SK-N-SH (cell line): ENCODE data around the gene TRIM7. TPM values are rescaled to one million over a fixed set of nuclear protein-coding genes. Genes with fewer than 3 reads are reported as not detected.
"Not testable (repeated sequence)": the region's sequence is repeated elsewhere in the genome, so short reads cannot be mapped to it uniquely, and the experiment has no call there.

Experiments
- CTCF ChIA-PET: fragments of 300-600, 350-600 bp; formaldehyde crosslinking; extraction: SDS; loops from one replicate; lab custom pipeline; 2021; lab: Yijun Ruan, JAX
- POLR2A ChIA-PET: fragments of 350-600 bp; sonication (Branson Sonifier 250); formaldehyde crosslinking; extraction: SDS; loops from one replicate; lab custom pipeline; 2020; ENCODE audit warnings: antibody characterized with exemption, inconsistent platforms; lab: Yijun Ruan, JAX
- DNase-seq: peaks from one replicate; pipeline ENCODE4 v3.0.0; 2012
- H2AFZ ChIP-seq: fragments of 200-600 bp; sonication (generic); 2 replicates; pipeline ENCODE4 v1.8.1; 2016; ENCODE audit warnings: antibody characterized with exemption, mild to moderate bottlenecking, low read depth
- H3F3A ChIP-seq: fragments of 200-600 bp; sonication (generic); replicated peaks from 2 replicates; pipeline ENCODE3; 2016; ENCODE audit warnings: antibody characterized with exemption, mild to moderate bottlenecking; ENCODE audit not compliant: insufficient read depth
- H3K27ac ChIP-seq, 2 experiments: fragments of 200-500 bp in 1 of 2; fragments of 200-600 bp in 1 of 2; sonication (Bioruptor generic) in 1 of 2; sonication (generic), shearing (Covaris generic) in 1 of 2; 2 replicates each; pipeline versions ENCODE4 v1.5.1 to v1.6.1; 2014 to 2016; ENCODE audit warnings: low read depth in 2 of 2, inconsistent platforms in 1 of 2, low read length in 1 of 2, mild to moderate bottlenecking in 1 of 2, mixed read lengths in 1 of 2
- H3K27me3 ChIP-seq: fragments of 200-600 bp; sonication (generic), shearing (Covaris generic); 2 replicates; pipeline ENCODE4 v1.6.1; 2016; ENCODE audit warnings: mixed run types; ENCODE audit not compliant: insufficient read depth
- H3K36me3 ChIP-seq, 2 experiments: fragments of 200-500 bp in 1 of 2; fragments of 200-600 bp in 1 of 2; sonication (Bioruptor generic) in 1 of 2; sonication (generic) in 1 of 2; replicated peaks in 1 of 2; 2 replicates each; pipeline versions ENCODE3 to v1.5.1; 2014 to 2016; ENCODE audit warnings: low read length in 1 of 2, mild to moderate bottlenecking in 1 of 2; ENCODE audit not compliant: insufficient read depth in 2 of 2, control insufficient read depth in 1 of 2
- H3K4me1 ChIP-seq, 2 experiments: fragments of 200-500 bp in 1 of 2; fragments of 200-600 bp in 1 of 2; sonication (Bioruptor generic) in 1 of 2; sonication (generic), shearing (Covaris generic) in 1 of 2; 2 replicates each; pipeline versions ENCODE4 v1.5.1 to v1.6.1; 2014 to 2016; ENCODE audit warnings: low read depth in 1 of 2, low read length in 1 of 2, mixed run types in 1 of 2; ENCODE audit not compliant: insufficient read depth in 2 of 2, control insufficient read depth in 1 of 2
- H3K4me2 ChIP-seq: fragments of 200-600 bp; sonication (generic), shearing (Covaris generic); 2 replicates; pipeline ENCODE4 v1.6.1; 2017; ENCODE audit warnings: mixed run types
- H3K4me3 ChIP-seq, 2 experiments: fragments of 200-500 bp in 1 of 2; fragments of 200-600 bp in 1 of 2; sonication (Bioruptor generic) in 1 of 2; sonication (generic), shearing (Covaris generic) in 1 of 2; 2 replicates each; pipeline versions ENCODE4 v1.5.1 to v1.8.1; 2014 to 2016; ENCODE audit warnings: low read depth in 2 of 2, inconsistent platforms in 1 of 2, low read length in 1 of 2, mild to moderate bottlenecking in 1 of 2, mixed read lengths in 1 of 2, moderate library complexity in 1 of 2
- H3K79me2 ChIP-seq: fragments of 200-600 bp; sonication (generic); 2 replicates; pipeline ENCODE4 v1.8.1; 2017; ENCODE audit warnings: mild to moderate bottlenecking; ENCODE audit not compliant: insufficient read depth
- H3K9ac ChIP-seq: fragments of 200-600 bp; sonication (generic); 2 replicates; pipeline ENCODE4 v1.6.1; 2017; ENCODE audit warnings: mixed run types
- H3K9me2 ChIP-seq: fragments of 200-600 bp; sonication (generic); 2 replicates; pipeline ENCODE4 v1.6.1; 2017; ENCODE audit warnings: mixed run types
- H3K9me3 ChIP-seq: fragments of 200-600 bp; sonication (generic); 2 replicates; pipeline ENCODE4 v1.6.1; 2017; ENCODE audit warnings: mixed run types, mild to moderate bottlenecking, moderate library complexity
- H4K20me1 ChIP-seq: fragments of 200-600 bp; sonication (generic); 2 replicates; pipeline ENCODE4 v1.6.1; 2017; ENCODE audit warnings: mild to moderate bottlenecking, mixed run types; ENCODE audit not compliant: insufficient read depth
- CHD2 ChIP-seq: fragments of 150-350 bp; IDR thresholded peaks from 2 replicates; pipeline ENCODE4 v1.6.1; 2018; ENCODE audit warnings: low read length; ENCODE audit not compliant: partially characterized antibody
- ELF1 ChIP-seq: IDR thresholded peaks from 2 replicates; pipeline ENCODE4 v1.4.0; 2012
- EZH2phosphoT487 ChIP-seq: fragments of 200-600 bp; sonication (generic); IDR thresholded peaks from 2 replicates; pipeline ENCODE4 v1.6.1; 2017; ENCODE audit warnings: low read depth, mixed run types, mild to moderate bottlenecking, antibody characterized with exemption, moderate library complexity, borderline replicate concordance
- FOSL2 ChIP-seq: IDR thresholded peaks from 2 replicates; pipeline ENCODE4 v1.4.0; 2012; ENCODE audit warnings: low read depth, mild to moderate bottlenecking, moderate library complexity, borderline replicate concordance
- MEF2A ChIP-seq: IDR thresholded peaks from 2 replicates; pipeline ENCODE4 v1.4.0; 2012; ENCODE audit warnings: low read depth, borderline replicate concordance
- POLR2AphosphoS5 ChIP-seq: IDR thresholded peaks from 2 replicates; pipeline ENCODE4 v1.6.1; 2012; ENCODE audit warnings: low read depth, low read length
- RFX5 ChIP-seq: IDR thresholded peaks from 2 replicates; pipeline ENCODE4 v1.6.1; 2012; ENCODE audit warnings: mild to moderate bottlenecking, improper control_type of control experiment, low read length
- RXRA ChIP-seq: IDR thresholded peaks from 2 replicates; pipeline ENCODE4 v1.4.0; 2012; ENCODE audit warnings: low read depth, mild to moderate bottlenecking, borderline replicate concordance
- SMC3 ChIP-seq: IDR thresholded peaks from 2 replicates; pipeline ENCODE4 v1.6.1; 2012; ENCODE audit warnings: low read depth, low read length, improper control_type of control experiment
- TAF1 ChIP-seq: IDR thresholded peaks from 2 replicates; pipeline ENCODE4 v1.6.1; 2012; ENCODE audit warnings: low read depth, mild to moderate bottlenecking, low read length, moderate library complexity, borderline replicate concordance
- TCF12 ChIP-seq: IDR thresholded peaks from 2 replicates; pipeline ENCODE4 v1.4.0; 2012
- TEAD4 ChIP-seq: IDR thresholded peaks from 2 replicates; pipeline ENCODE4 v1.4.0; 2012; ENCODE audit warnings: mild to moderate bottlenecking, borderline replicate concordance; ENCODE audit not compliant: insufficient read depth
- YY1 ChIP-seq: IDR thresholded peaks from 2 replicates; pipeline ENCODE4 v1.4.0; 2012; ENCODE audit warnings: low read depth, mild to moderate bottlenecking
- WGBS: methylation state at CpG from one replicate; pipeline ENCODE4 v1.1.6; 2017; ENCODE audit warnings: low lambda C conversion rate; 5-methylcytosine and 5-hydroxymethylcytosine counted together
- polyA plus RNA-seq, 3 experiments: library from polyadenylated mRNA; depleted of rRNA; stranded (reverse); fragments of >200 nt; gene quantifications; 2 replicates each; pipeline ENCODE4 v1.2.3, GENCODE V29; 2012
- TF ChIP-seq, protein P1 (sequence below): IDR thresholded peaks from 2 replicates; pipeline ENCODE4; 2012
- TF ChIP-seq, protein P2 (sequence below): fragments of 150-350 bp; IDR thresholded peaks from 2 replicates; pipeline ENCODE4 v1.6.1; 2017; ENCODE audit warnings: antibody characterized with exemption, low read length, low read depth, borderline replicate concordance
- TF ChIP-seq, protein P3 (sequence below): IDR thresholded peaks from 2 replicates; pipeline ENCODE4 v1.4.0; 2012; ENCODE audit warnings: low read depth, borderline replicate concordance
- TF ChIP-seq, protein P4 (sequence below): fragments of 150-350 bp; IDR thresholded peaks from 2 replicates; pipeline ENCODE4 v1.6.1; 2016; ENCODE audit warnings: mild to moderate bottlenecking, low read depth, low read length

Gene TRIM7
- polyA plus RNA-seq, 1 of the 3 experiments (the other 2 are of a cell fraction) = 3.5 TPM

DNA sequence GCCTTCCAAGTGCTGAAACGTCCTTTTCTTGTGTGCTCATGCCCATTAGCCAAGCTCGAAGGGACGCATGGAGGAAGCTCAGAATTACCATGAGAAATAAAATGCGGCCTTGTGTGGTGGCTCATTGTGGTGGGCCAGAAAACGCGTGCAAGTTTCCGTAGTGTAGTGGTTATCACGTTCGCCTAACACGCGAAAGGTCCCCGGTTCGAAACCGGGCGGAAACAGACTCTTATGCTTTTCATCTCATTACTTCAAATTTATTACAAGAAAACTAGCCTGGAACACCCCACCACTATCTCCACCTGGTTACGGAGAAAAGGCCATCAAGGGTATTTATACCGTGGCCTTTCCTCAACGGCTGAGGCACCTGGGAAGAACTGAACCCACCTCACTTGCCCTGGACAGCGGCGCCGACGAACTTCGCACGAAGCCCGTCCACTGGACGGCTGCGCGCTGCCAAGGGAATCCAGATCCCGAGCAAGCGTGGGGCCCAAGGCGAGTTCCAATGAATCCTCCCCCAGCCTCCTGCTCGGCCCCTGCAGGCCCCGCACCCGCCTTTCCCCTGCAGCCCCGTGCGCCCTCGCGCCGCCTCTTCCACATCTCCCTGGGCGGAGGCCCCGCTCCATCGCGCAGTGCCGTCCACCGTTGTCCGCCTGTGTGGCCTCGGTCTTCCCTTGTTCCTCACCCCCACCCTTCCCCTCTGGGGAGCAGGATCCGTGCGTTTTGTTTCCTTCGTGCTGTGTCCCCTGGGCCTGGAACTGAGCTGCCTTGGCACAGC, 35.3 kb downstream of the TRIM7 start:
- H3K27me3 ChIP-seq, H3K9me3 ChIP-seq, H3K79me2 ChIP-seq, H3K36me3 ChIP-seq, H4K20me1 ChIP-seq, H3K27ac ChIP-seq, H3K9me2 ChIP-seq, H3K9ac ChIP-seq, POLR2A ChIA-PET, H3K4me1 ChIP-seq: not testable (repeated sequence)
- Histone ChIP-seq H3K4me3 (peak overlapping the region; percentile 18 to 22), H3K4me2 (peak overlapping the region; percentile 8; the same call in 1 of the 2 replicates), H2AFZ (peak overlapping the region; percentile 23; the same call in 1 of the 2 replicates), H3F3A (peaks cover 11% of the 10 kb centered on the region)
- peak; percentile 64 for DNase-seq
- TF ChIP-seq TEAD4 (peak; percentile 52; the same call in 1 of the 2 replicates), RXRA (peak; percentile 34; the same call in 1 of the 2 replicates)
- 9% methylated on average over 33 of the region's 50 CpGs for WGBS
- CTCF ChIA-PET = interaction anchor here (1.2 kb wide), 1 partner anchor 37 kb away, joined by 3 read pairs; no protein-coding TSS in a partner anchor

DNA sequence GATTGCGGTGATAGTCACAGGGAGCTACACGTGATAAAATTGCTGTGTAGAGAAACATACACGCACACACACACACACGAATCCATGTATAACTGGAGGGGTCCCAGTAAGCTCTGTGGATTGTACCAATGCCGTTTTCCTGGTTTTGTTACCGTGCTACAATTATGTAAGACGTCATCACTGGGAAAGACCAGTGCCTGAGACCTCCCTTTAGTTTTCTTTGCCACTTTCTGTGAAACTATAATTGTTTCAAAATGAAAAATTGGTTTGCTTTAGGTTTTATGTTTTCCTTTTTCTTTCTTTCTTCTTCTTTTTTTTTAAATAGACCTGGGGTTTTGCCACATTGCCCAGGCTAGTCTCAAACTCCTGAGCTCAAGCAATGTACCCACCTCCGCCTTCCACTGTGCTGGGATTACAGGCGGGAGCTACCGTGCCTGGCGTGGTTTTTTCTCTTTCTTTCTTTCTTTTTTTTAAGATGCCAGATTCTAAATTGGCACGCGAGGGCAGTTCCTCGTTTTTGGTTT, 36.3 kb downstream of the TRIM7 start:
- 42% methylated on average over 14 of the region's 14 CpGs for WGBS
- H3K4me1 ChIP-seq = no peaks in the 10 kb centered on the region; a peak in 1 of 4 replicates
- CTCF ChIA-PET = interaction anchor here (0.9 to 1.7 kb wide), 5 partner anchors 16 to 38 kb away, joined by 3 to 8 read pairs (median 4); partner anchors contain the start of gene TRIM7
- H3K9ac ChIP-seq = no peak overlapping the region
- no peaks in the 10 kb centered on the region for H3K27me3 ChIP-seq
- H3K27ac ChIP-seq = no peak overlapping the region
- no peak for DNase-seq
- H3K79me2 ChIP-seq = no peaks in the 10 kb centered on the region
- H3K4me2 ChIP-seq = peak overlapping the region; percentile 32; the same call in 1 of the 2 replicates
- peaks cover 11% of the 10 kb centered on the region for H3F3A ChIP-seq
- peak overlapping the region in 1 of 2 experiments; percentile 3; a peak in 1 of 4 replicates for H3K4me3 ChIP-seq
- TF ChIP-seq YY1 (no peak), TCF12 (no peak), CHD2 (no peak), SMC3 (no peak), EZH2phosphoT487 (no peak), TAF1 (no peak), MEF2A (no peak), RFX5 (no peak), POLR2AphosphoS5 (no peak), RXRA (no peak), ELF1 (no peak), FOSL2 (no peak)
- TF ChIP-seq, protein P1, sequence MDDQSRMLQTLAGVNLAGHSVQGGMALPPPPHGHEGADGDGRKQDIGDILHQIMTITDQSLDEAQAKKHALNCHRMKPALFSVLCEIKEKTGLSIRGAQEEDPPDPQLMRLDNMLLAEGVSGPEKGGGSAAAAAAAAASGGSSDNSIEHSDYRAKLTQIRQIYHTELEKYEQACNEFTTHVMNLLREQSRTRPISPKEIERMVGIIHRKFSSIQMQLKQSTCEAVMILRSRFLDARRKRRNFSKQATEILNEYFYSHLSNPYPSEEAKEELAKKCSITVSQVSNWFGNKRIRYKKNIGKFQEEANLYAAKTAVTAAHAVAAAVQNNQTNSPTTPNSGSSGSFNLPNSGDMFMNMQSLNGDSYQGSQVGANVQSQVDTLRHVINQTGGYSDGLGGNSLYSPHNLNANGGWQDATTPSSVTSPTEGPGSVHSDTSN = no peak
- TF ChIP-seq, protein P2, sequence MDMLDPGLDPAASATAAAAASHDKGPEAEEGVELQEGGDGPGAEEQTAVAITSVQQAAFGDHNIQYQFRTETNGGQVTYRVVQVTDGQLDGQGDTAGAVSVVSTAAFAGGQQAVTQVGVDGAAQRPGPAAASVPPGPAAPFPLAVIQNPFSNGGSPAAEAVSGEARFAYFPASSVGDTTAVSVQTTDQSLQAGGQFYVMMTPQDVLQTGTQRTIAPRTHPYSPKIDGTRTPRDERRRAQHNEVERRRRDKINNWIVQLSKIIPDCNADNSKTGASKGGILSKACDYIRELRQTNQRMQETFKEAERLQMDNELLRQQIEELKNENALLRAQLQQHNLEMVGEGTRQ = no peak
- TF ChIP-seq, protein P3, sequence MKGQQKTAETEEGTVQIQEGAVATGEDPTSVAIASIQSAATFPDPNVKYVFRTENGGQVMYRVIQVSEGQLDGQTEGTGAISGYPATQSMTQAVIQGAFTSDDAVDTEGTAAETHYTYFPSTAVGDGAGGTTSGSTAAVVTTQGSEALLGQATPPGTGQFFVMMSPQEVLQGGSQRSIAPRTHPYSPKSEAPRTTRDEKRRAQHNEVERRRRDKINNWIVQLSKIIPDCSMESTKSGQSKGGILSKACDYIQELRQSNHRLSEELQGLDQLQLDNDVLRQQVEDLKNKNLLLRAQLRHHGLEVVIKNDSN = no peak
- TF ChIP-seq, protein P4, sequence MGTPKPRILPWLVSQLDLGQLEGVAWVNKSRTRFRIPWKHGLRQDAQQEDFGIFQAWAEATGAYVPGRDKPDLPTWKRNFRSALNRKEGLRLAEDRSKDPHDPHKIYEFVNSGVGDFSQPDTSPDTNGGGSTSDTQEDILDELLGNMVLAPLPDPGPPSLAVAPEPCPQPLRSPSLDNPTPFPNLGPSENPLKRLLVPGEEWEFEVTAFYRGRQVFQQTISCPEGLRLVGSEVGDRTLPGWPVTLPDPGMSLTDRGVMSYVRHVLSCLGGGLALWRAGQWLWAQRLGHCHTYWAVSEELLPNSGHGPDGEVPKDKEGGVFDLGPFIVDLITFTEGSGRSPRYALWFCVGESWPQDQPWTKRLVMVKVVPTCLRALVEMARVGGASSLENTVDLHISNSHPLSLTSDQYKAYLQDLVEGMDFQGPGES = no peak
- H2AFZ ChIP-seq = no peak overlapping the region
- no peaks in the 10 kb centered on the region for H3K36me3 ChIP-seq
- no peaks in the 10 kb centered on the region for H4K20me1 ChIP-seq
- no peaks in the 10 kb centered on the region for H3K9me3 ChIP-seq
- POLR2A ChIA-PET = no interaction called here
- H3K9me2 ChIP-seq = no peaks in the 10 kb centered on the region
